ENCODE data around the gene KCNK4.
"Not testable (repeated sequence)": the region's sequence is repeated elsewhere in the genome, so short reads cannot be mapped to it uniquely, and the experiment has no call there.

The KCNK4 gene

DNA sequence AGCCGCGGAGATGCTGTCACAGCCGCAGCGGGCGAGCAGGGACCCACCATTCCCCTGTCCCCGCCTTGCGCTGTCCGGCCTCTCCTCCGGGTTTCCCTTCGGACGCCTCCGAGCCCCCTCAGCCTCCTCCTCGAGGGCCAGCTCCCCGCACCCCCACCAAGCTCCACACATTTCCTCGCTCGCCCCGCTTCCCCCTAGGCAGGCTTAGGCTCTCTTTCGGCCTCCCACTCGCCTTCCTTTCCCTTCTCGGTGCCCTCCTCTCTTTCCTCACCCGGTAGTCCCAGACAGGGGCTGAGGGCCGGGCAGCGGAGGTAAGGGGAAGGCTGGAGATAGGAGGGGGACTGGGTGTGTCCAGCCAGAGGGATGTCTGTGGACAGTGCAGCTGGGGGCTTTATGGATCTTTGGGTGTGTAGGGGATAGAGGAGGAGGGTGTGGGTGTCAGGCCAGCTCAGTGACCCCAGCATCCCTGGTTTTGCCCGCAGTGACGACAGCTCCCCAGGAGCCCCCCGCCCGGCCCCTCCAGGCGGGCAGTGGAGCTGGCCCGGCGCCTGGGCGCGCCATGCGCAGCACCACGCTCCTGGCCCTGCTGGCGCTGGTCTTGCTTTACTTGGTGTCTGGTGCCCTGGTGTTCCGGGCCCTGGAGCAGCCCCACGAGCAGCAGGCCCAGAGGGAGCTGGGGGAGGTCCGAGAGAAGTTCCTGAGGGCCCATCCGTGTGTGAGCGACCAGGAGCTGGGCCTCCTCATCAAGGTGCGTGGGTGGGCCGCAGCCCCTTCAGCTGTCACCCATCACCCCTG lies 1.6 kb downstream of the KCNK4 start:
- DNase-seq: no peak

DNA sequence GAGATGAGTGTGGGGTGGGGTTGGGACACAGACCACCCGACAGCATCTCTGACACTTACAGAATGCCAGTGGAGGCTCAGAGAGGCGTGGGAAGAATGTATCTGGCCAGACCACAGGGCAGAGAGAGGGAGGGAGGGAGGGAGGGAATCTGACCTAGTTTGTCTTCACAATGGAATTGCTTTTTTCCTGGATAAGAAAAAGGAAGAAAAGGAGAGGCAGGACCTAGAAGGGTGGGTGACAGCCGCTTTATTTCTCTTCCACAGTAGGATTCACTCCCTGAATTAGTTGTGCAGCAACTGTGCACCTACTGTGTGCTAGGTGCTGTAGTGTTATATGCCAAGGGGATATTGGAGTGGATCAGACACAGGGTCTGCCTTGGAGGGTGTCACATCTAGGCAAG lies 3.7 kb downstream of the KCNK4 start:
- DNase-seq: no peak

GRCh38 chr11:64295760-64296159 lies 4.7 kb downstream of the KCNK4 start:
- DNase-seq: no peak

GRCh38 chr11:64296236-64296635 lies 5.1 kb downstream of the KCNK4 start:
- DNase-seq: no peak

GRCh38 chr11:64296830-64297698 lies 6.0 kb downstream of the KCNK4 start:
- no peak for DNase-seq

- no peak for DNase-seq
Observed at GRCh38 chr11:64297699-64298358, 6.7 kb downstream of the KCNK4 start.

GRCh38 chr11:64298966-64299846 lies 8.1 kb downstream of the KCNK4 start:
- DNase-seq: no peak

GRCh38 chr11:64299847-64300648 lies 8.9 kb downstream of the KCNK4 start, which contains the start of gene CATSPERZ:
Gene CATSPERZ, plus strand, starts transcription at chr11:64300358. Its CDS starts 53 bp downstream, at chr11:64300411.
- DNase-seq: peak; percentile 19

- no peak for DNase-seq
Observed at GRCh38 chr11:64303109-64304031, 12.3 kb downstream of the KCNK4 start.

GRCh38 chr11:64304032-64304315 lies 12.9 kb downstream of the KCNK4 start:
- DNase-seq: no peak

GRCh38 chr11:64304316-64305072 lies 13.4 kb downstream of the KCNK4 start:
- peak; percentile 82 for DNase-seq

DNA sequence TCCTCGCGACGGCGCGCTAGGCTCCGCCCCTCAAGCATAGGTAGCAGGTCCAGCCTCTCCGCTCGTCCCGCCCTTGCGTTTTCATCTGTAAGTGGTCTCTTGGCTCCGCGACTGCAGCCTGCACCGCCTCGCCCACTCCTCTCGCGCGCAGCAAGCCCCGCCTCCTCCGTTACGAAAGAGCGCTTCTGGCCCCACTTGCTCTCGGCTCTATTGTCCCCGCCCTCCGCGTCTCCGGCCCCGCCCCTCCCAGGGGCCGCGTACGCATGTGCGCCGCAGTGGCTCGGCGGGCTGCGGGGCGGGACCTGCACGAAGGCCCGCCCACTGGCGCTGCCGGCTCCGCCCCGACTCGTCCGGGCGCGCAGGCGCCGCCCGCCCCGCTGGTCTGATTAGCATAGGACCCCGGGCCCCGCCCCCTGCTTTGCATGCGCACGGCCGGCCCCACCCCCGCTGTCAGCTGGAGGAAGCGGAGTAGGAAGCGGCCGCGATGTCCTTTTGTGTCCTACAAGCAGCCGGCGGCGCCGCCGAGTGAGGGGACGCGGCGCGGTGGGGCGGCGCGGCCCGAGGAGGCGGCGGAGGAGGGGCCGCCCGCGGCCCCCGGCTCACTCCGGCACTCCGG lies 14.1 kb downstream of the KCNK4 start, which contains the start of gene ESRRA:
TSS of gene ESRRA (plus strand) at position 450 of the 616 bp plus-strand sequence. CDS start 1,656 bp downstream, outside the sequence.
- DNase-seq: peak; percentile 99

- DNase-seq: peak; percentile 27
Observed at GRCh38 chr11:64305691-64306562, 14.8 kb downstream of the KCNK4 start.

DNA sequence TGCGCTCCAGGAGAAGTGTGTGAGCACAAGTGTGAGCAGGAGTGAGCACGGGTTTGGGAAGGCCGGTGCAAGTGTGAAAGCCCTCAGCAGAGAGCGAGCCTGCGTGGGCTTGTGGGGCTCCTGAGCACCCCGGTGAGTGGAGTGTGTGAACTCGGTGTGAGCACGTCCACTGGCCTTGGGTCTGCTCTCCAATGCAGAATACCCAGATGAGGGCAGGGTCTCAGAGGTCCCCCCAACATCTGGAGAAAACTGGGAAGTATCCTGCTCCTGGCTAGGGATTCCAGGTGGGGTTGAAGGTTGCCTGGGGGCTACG lies 15.4 kb downstream of the KCNK4 start:
- no peak for DNase-seq

- no peak for DNase-seq
Observed at GRCh38 chr11:64306876-64307622, 15.9 kb downstream of the KCNK4 start.

DNA sequence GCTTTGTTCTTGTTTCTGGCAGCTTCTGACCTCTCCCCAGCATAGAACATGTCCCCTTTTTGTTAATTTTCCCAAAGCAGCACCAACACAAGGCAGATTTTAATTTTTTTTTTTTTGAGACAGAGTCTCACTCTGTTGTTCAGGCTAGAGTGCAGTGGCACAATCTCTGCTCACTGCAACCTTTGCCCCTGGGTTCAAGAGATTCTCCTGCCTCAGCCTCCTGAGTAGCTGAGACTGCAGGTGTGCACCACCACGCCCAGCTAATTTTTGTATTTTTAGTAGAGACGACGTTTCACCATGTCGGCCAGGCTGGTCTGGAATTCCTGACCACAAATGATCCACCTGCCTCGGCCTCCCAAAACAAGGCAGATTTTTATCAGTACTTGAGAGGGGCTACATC lies 16.7 kb downstream of the KCNK4 start:
- not testable (repeated sequence) for DNase-seq

DNA sequence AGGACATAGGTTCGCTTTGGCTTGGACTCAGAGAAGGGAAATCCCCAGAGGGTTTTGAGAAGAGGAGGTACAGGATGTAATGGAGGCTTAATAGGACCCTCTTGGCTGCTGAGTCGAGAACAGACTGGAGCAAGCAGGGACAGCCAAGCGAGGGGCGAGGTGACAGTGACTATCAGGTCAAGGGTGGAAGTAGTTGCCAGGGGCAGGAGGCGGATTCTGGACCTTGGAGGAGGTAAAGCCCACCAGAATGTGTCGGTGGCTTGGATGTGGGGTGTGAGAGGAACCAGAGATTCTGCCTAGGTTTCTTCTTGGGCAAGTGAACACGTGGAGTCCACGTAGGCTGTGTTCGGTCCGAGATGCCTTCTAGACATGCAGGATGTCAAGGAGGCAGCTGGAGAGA lies 21.8 kb downstream of the KCNK4 start:
- DNase-seq: no peak
